ENCODE data around the gene UBR4. TPM values are rescaled to one million over a fixed set of nuclear protein-coding genes. Genes with fewer than 3 reads are reported as not detected.

The UBR4 gene
- total RNA-seq, 1 donor from 2014 or later = 87.6 TPM

DNA sequence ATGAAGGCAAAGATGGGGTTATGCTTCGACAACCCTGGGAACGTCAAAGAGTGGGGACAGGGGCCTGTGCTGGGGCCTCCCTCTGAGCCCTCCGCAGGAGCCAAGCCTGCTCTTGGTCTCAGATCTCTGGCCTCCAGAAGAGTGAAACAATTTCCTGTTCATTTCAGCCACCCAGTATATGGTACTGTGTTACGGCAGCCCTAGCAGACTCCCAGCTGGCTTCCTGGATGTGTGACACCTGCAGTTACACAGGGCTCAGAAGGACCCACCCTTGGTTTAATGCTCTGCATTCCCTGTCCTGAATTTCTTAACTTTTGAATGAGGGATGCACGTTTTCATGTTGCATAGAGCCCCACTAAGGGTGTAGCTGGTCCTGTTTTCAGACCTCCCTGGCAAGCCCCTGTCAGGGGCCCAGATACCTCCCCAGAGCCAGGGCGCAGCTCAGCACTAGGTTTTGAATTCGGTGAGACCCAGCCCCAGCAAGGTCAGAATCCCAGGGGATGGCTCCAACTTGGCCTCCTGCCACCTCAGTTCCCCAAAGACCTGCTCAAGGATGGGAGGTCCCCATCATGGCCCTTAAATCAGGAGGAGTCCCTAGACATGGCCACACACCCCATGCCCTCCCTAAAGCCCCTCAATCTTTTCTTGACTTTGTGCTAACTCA is 174.6 kb downstream of the UBR4 start:
- no peak for DNase-seq

DNA sequence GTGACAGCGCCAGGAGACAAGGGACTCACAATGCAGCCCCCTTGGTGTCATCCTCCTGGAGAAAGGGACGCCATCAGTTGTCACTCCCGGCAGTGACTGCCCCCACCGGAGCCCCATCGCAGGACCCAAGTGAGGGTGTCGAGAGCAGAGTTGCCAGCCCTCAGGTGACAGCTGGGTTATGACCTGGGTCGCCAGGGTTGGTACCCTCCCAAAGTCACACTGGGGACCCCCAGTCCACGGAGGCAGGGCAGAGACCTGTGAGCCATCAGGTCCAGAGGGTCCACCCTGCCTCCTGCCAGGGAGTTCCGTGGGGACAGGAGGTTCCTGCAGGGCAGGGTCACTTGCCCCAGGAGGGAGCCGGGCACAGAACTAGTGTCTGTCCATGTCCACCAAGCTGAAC is 175.3 kb downstream of the UBR4 start:
- DNase-seq = no peak

DNA sequence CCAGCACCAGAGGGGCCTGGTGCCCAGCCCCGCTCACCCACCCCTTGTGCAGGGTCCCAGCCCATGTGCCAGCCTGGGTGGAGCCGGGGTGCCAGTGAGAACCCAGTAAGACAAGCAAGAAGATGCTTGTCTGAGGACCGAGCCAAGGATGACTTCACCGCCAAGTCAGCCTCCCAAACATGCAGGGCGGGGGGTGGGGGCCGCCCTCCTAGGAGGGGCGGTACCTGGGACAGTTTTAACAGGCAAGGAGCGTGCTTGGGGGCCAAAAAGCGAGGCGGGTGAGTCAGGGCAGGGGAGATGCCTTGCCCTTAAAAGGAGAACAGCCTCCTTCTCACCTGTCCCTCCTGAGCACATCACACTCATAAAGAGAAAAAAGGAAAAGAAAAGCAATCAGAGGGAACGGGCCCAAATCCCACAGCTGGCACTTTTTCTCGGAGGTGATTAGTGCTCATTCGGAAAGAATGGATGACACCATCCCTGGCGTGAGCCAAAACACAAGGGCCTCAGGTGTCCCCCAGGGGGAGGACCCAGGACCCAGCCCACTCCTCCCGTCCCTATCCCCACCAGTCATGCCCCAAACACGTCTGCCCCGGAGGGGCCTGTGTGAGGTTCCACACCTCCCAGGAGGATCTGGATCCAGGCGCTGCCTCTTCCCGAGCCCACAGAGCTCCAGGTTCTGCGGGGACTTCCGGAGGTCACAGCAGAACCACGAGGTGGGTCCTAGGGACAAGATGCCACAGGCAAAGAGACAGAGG is 176.0 kb downstream of the UBR4 start:
- peak; percentile 73 for DNase-seq

DNA sequence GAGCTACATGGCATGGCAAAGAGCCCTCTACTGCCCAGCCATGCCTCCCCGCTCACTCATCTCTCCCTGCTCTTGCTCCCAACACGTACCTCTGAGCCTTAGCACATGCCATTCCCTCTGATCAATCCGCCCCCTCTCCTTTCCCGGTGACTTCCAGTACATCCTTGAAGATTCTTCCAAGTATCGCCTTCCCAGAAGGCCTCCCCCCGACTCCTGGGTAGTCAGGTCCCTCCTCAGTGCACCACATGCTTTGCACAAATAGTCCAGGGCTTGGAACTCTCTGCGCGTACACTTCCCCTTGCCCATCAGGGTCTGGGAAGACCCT is 176.6 kb downstream of the UBR4 start:
- DNase-seq = no peak

DNA sequence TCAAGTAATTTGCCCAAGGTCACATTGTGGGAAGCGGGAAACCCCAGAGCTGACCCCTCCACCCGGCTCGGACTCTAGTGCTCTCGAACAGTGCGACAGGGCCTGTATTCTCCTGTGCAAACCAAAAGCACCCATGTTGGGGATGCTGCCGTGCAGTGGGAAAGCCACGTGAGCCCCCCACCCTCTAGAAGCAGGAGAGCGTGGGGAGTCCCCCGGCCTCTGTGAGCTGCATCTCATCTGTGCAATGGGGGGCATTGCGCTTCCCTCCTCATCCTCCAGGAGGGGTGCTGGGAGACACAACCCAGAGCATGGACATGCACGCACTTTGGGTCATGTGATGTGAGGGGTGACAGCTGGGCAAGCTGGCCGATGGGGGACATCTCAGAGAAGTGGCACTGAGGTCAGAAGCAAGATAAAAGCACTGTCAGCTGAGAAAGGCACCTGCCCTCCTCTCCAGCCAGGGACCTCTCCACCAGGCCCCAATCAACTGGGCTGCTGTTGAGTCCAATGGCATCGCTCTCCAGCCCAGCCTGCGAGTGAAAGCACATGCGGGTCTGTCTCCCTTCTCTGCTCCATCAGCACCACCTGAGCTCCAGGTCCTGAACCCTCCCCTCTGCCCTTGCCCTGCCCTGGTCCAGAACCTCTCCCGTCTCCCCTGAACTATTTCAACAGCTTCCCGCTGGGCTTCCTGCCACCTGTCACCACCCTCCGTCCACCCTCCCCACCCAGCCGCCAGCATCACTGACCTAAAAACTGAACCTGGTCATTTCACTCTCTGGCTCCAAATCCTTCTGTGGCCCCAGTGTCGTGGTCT is 177.2 kb downstream of the UBR4 start:
- no peak for DNase-seq

DNA sequence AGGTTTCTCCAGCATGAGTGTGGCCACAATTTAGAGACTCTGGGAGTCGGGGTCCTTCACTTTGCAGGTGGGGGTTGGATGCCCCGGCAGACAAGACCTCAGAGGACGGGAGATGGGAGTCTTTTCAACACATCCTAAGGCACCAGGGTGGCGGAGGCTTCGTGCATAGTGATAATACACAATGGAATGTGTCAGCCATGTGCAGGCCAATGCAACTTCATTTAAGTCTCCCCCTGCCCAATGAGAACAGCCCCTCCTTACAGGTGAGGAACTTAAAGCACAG is 177.7 kb downstream of the UBR4 start:
- DNase-seq = no peak

DNA sequence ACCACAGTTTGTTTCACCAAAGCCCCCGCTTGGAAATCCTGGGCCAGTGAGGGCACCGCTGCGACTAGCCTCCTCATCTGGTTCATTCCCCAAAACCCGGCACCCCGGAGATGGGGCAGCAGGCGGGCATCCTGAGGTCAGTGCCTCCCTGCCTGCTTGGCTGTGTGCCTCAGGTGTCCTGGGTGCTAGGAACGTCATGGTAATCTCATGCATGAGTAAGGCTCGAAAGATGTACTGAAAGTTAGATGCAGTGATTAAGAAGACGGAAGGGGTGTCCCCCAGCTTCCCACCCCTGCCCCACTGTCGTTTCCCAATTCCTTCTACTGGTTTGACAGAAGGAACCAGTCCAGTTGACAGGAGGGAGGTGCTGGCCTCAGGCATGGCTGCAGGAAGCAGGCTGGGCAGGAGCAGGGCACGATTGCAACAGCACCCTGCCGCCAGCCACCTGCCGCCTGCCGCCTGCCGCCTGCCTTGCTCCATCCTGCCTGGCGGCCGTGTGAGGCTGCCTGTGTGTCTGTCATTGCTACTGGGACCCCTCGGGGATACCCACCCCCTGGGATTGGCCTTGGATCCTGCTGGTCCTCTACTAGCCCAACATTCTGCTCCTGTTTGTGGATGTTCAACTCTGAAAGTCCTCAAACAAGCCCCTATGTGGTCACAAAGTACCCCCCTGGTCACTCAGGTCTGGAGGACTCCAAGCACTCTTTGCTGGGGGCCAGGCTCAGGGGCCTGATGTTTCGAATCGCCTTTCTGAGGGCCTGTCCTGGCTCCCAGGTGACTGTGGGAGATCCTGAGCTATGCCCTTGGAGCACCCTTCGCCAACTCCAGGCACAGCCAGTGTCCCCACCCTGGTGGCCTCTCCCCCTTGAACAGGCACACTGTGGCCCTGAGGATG is 180.6 kb downstream of the UBR4 start:
- DNase-seq = no peak

DNA sequence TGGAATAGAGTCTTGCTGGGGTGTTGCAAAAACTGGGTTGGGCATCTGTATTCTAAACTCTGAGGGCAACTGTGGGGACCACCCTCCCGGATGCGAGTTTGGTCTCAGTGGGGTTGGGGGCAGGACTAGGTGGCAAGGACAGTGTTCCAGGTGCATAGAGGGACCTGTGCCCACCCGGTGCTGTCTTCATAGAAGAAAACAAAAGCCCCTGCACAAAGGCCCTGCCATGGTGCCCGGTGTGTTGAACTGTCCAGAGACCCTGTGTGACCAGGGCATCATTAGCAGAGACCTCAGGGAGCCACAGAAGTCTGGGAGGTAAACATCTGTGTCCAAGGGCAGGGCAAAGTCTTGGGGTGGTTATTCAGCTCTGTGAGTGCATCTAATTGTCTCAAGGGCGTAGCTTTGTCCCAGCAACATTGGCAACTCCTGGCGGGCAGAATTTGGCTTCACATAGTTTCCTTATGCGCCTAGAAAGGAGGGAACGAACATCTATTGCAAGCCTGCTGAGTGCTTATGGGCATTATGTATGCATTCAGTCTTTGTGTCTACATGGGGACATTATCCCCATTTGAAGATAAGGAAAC is 181.4 kb downstream of the UBR4 start:
- no peak for DNase-seq

DNA sequence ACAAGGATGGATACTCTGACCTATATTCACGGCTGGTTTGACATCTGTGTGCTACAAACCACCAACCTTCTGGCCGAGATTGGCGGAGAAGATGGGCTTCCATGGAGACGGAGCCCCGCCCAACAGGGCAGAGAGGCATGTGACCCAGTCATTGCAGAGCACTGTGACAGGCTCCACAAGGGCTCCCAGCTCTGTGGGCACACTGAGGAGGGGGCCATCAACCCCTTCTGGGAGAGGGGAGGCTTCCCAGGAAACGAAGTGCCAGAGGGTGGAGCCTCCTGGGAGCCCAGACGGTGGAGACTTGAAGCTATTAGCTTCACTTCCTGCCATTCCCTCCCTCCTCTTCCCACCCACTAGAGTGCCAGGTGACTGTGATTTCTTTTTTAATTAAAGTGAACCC is 182.0 kb downstream of the UBR4 start:
- DNase-seq = no peak

Other genes with a start within 250 kb of the UBR4 start
- 38.2 TPM for gene EMC1, start 41.3 kb upstream of the UBR4 start, total RNA-seq
- gene MRTO4, start 41.5 kb upstream of the UBR4 start, total RNA-seq = 16.1 TPM
- 1.3 TPM for gene AKR7A3, start 78.5 kb upstream of the UBR4 start, total RNA-seq
- gene AKR7A2, start 101.9 kb upstream of the UBR4 start, total RNA-seq = 61.6 TPM
- 8.6 TPM for gene SLC66A1, start 102.1 kb upstream of the UBR4 start, total RNA-seq

All from tongue (tissue), 2 donors.